Natural killer cell (primary cell): ENCODE data around the gene SPINK5. TPM values are rescaled to one million over a fixed set of nuclear protein-coding genes. Genes with fewer than 3 reads are reported as not detected.

Source experiments
- ATAC-seq, 3 donors: fragments of 150-1000 bp in 2 of 3; fragments of 200-7000 bp in 1 of 3; cut with Tn5 transposase; 1 replicate in 1 of 3; 2 replicates in 2 of 3; pipeline ENCODE4 v1.10.0; 2021; ENCODE audit warnings: mild to moderate bottlenecking in 2 of 3, moderate library complexity in 2 of 3
- DNase-seq, 2 donors: peaks; one replicate each; pipeline versions ENCODE4 v3.0.0 to v3.0.0-alpha.2; 2013 to 2021; ENCODE audit warnings: mixed read lengths in 1 of 2
- H3K27ac ChIP-seq: one replicate; pipeline ENCODE4 v1.5.1; 2013; ENCODE audit warnings: mild to moderate bottlenecking, low read length
- H3K27me3 ChIP-seq: one replicate; pipeline ENCODE4 v1.6.1; 2013; ENCODE audit warnings: low read length; ENCODE audit not compliant: control insufficient read depth, insufficient read depth
- H3K36me3 ChIP-seq: one replicate; pipeline ENCODE4 v1.6.1; 2013; ENCODE audit warnings: low read length; ENCODE audit not compliant: control insufficient read depth, insufficient read depth
- H3K4me1 ChIP-seq: one replicate; pipeline ENCODE4 v1.6.1; 2013; ENCODE audit warnings: low read length; ENCODE audit not compliant: control insufficient read depth, insufficient read depth
- H3K4me3 ChIP-seq: one replicate; pipeline ENCODE4 v1.5.1; 2013; ENCODE audit warnings: low read length
- H3K9me3 ChIP-seq: one replicate; pipeline ENCODE4 v1.6.1; 2013; ENCODE audit warnings: low read length; ENCODE audit not compliant: control insufficient read depth, insufficient read depth
- H3K27ac Mint-ChIP-seq, 2 donors: one replicate each; pipeline ENCODE4 v1.8.0; 2022; ENCODE audit warnings: mild to moderate bottlenecking in 2 of 2, mixed read lengths in 2 of 2, moderate library complexity in 1 of 2
- H3K27me3 Mint-ChIP-seq, 2 donors: one replicate each; pipeline ENCODE4 v1.8.0; 2022; ENCODE audit warnings: low read depth in 2 of 2, mixed read lengths in 2 of 2
- H3K36me3 Mint-ChIP-seq: one replicate; pipeline ENCODE4 v1.8.0; 2022; ENCODE audit warnings: mixed read lengths
- H3K4me1 Mint-ChIP-seq, 2 donors: one replicate each; pipeline ENCODE4 v1.8.0; 2022; ENCODE audit warnings: mixed read lengths in 2 of 2
- H3K4me3 Mint-ChIP-seq: one replicate; pipeline ENCODE4 v1.8.0; 2022; ENCODE audit warnings: mild to moderate bottlenecking, moderate library complexity, mixed read lengths
- H3K9me3 Mint-ChIP-seq, 2 donors: one replicate each; pipeline ENCODE4 v1.8.0; 2022; ENCODE audit warnings: mixed read lengths in 2 of 2
- WGBS: methylation state at CpG from one replicate; pipeline ENCODE4 v1.1.7; 2013; ENCODE audit warnings: missing lambda C conversion rate; ENCODE audit not compliant: insufficient coverage; 5-methylcytosine and 5-hydroxymethylcytosine counted together
- intact Hi-C: fragments of 100-400 bp; cut with micrococcal nuclease; formaldehyde crosslinking; loops from one replicate; pipeline ENCODE4 v1.14.2; 2022
- total RNA-seq, 4 donors: library from RNA; stranded (reverse); fragments of 120-200 nt in 1 of 4; gene quantifications; one replicate each; pipeline versions ENCODE4 v1.2.3 to v1.2.4, GENCODE V29; 2013 to 2022
- TF ChIP-seq, protein P1 (sequence below): fragments of 200-600 bp; IDR thresholded peaks from one replicate; pipeline ENCODE4 v1.8.0; 2022; ENCODE audit warnings: antibody characterized with exemption

The SPINK5 gene
- total RNA-seq, 3 donors from 2014 or later (not counting 1 experiment from before 2014, with no cell fraction given) = not detected

DNA sequence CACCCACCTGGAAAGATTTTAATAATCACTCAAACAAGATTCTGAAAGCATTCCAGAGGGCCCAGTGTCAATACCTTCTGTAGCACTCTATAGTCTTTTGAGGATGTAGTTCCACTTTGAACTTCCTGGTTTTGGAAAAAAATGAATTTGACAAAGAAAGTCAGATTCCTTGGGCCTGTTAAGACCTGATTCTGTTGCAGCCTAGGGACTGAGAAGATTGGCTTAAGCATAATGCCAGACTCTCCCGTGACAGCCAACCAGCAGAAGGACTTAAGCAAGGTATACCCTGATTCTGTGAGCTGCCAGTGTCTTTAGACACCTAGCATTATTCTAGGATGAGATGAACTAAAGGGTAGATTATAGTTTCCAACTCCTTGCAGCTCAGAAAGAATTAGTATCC lies 6.8 kb downstream of the SPINK5 start:
- H3K27ac Mint-ChIP-seq = no peak overlapping the region
- Histone ChIP-seq H3K36me3 (no peaks in the 10 kb centered on the region), H3K27me3 (no peaks in the 10 kb centered on the region), H3K27ac (no peak overlapping the region), H3K9me3 (peaks cover under 1% of the 10 kb centered on the region), H3K4me3 (no peak overlapping the region), H3K4me1 (no peaks in the 10 kb centered on the region)
- DNase-seq = no peak
- ATAC-seq = no peak
- TF ChIP-seq, protein P1, sequence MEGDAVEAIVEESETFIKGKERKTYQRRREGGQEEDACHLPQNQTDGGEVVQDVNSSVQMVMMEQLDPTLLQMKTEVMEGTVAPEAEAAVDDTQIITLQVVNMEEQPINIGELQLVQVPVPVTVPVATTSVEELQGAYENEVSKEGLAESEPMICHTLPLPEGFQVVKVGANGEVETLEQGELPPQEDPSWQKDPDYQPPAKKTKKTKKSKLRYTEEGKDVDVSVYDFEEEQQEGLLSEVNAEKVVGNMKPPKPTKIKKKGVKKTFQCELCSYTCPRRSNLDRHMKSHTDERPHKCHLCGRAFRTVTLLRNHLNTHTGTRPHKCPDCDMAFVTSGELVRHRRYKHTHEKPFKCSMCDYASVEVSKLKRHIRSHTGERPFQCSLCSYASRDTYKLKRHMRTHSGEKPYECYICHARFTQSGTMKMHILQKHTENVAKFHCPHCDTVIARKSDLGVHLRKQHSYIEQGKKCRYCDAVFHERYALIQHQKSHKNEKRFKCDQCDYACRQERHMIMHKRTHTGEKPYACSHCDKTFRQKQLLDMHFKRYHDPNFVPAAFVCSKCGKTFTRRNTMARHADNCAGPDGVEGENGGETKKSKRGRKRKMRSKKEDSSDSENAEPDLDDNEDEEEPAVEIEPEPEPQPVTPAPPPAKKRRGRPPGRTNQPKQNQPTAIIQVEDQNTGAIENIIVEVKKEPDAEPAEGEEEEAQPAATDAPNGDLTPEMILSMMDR = no peak
- no peak overlapping the region for H3K4me3 Mint-ChIP-seq
- peaks cover under 1% of the 10 kb centered on the region for H3K36me3 Mint-ChIP-seq
- H3K4me1 Mint-ChIP-seq = no peaks in the 10 kb centered on the region
- no peaks in the 10 kb centered on the region for H3K27me3 Mint-ChIP-seq
- intact Hi-C loops = no loop called here
- 85% methylated on average over 1 of the region's 1 CpG for WGBS
- H3K9me3 Mint-ChIP-seq = peaks cover 4 to 6% of the 10 kb centered on the region in 2 donors

DNA sequence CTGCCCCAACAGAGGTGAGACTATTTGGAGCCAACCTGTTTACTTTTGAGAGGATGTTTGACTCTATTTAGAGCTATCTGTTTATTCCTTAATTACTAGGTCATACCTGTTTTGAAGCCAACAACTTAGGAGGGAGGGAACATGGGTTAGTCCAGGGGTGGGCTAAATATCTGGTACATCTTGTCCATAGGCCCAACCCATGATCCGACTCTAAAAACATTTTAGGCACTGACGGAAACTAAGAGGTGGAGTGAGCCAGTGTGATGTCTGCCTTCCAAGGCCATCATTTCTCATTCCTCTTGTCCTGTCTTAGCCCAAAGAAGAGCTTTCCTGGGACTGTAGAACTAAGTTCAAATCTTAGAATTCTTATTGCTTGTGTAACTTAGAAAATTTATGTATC lies 8.4 kb downstream of the SPINK5 start:
- Histone ChIP-seq H3K9me3 (peaks cover 3% of the 10 kb centered on the region), H3K4me1 (no peaks in the 10 kb centered on the region), H3K36me3 (no peaks in the 10 kb centered on the region), H3K27ac (no peak overlapping the region), H3K27me3 (no peaks in the 10 kb centered on the region), H3K4me3 (no peak overlapping the region)
- intact Hi-C loops = no loop called here
- Mint-ChIP-seq H3K27me3 (no peaks in the 10 kb centered on the region), H3K4me1 (no peaks in the 10 kb centered on the region), H3K9me3 (peaks cover 11 to 13% of the 10 kb centered on the region in 2 donors), H3K4me3 (no peak overlapping the region), H3K27ac (no peak overlapping the region), H3K36me3 (peaks cover 14% of the 10 kb centered on the region)
- DNase-seq (no peak), ATAC-seq (no peak)
- WGBS = 95% methylated on average over 2 of the region's 2 CpGs
- TF ChIP-seq, protein P1 = no peak

DNA sequence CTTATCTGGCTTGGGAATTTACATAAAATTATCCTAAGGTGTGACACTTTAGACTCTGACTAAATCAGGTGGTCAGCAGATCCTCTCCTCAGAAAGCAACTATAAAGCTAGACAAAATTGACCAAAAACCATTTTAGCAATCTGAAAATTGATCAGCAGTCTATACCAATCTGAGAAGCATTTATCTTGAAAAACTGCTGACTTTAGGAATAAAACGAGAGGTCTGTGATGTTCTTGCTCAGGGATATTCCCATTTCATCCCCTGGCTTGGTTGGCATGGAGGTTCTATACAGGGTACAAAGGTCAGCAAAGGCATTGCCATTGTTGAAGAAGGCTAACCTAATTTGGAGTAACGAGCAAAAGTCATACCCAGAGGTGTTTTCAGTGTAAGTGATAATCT lies 11.7 kb downstream of the SPINK5 start:
- ATAC-seq (no peak), DNase-seq (no peak)
- H3K27me3 Mint-ChIP-seq = no peaks in the 10 kb centered on the region
- H3K36me3 ChIP-seq = no peaks in the 10 kb centered on the region
- no peaks in the 10 kb centered on the region for H3K4me1 Mint-ChIP-seq
- H3K36me3 Mint-ChIP-seq = peaks cover 14% of the 10 kb centered on the region
- H3K4me3 ChIP-seq = no peak overlapping the region
- peaks cover 13 to 17% of the 10 kb centered on the region in 2 donors for H3K9me3 Mint-ChIP-seq
- WGBS = 72% methylated on average over 2 of the region's 2 CpGs
- no peak overlapping the region for H3K27ac Mint-ChIP-seq
- no peaks in the 10 kb centered on the region for H3K4me1 ChIP-seq
- no peak overlapping the region for H3K27ac ChIP-seq
- intact Hi-C loops = no loop called here
- no peaks in the 10 kb centered on the region for H3K27me3 ChIP-seq
- TF ChIP-seq, protein P1 = no peak
- H3K4me3 Mint-ChIP-seq = no peak overlapping the region
- H3K9me3 ChIP-seq = peaks cover 3% of the 10 kb centered on the region

DNA sequence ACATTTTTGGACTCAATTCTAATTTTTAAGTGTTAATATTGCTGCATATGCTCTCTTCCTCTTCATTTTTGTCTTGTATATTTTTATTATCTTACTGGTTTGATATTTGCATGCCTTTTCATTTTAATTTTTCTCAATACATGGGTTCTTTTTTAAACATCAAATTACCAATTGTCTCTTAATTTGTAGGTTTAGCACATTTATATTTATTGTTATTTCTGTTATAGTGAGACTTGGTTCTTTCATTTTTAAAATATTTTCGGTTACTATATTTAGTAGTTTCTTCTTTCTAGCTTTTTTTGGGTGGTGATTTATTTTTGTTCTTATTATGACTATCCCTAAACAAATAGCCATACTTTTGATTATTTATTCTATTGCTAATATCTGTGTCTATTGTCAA lies 19.4 kb downstream of the SPINK5 start:
- Mint-ChIP-seq H3K27me3 (no peaks in the 10 kb centered on the region), H3K4me3 (no peak overlapping the region), H3K4me1 (no peaks in the 10 kb centered on the region), H3K36me3 (no peaks in the 10 kb centered on the region), H3K27ac (no peak overlapping the region), H3K9me3 (peaks cover 7 to 8% of the 10 kb centered on the region in 2 donors)
- no peaks in the 10 kb centered on the region for H3K27me3 ChIP-seq
- no peak overlapping the region for H3K27ac ChIP-seq
- no peak overlapping the region for H3K4me3 ChIP-seq
- ATAC-seq (no peak), DNase-seq (no peak)
- intact Hi-C loops = no loop called here
- TF ChIP-seq, protein P1 = no peak
- no peaks in the 10 kb centered on the region for H3K36me3 ChIP-seq
- H3K4me1 ChIP-seq = no peaks in the 10 kb centered on the region
- no CpG with 5 or more reads among the region's 1 CpG for WGBS
- no peaks in the 10 kb centered on the region for H3K9me3 ChIP-seq
